Hematopoietic multipotent progenitor cell treated with erythropoietin and hydrocortisone succinate and interleukin-3 and kit ligand, for 17 days (in vitro differentiated cells): ENCODE results near the gene SBK3.
"Not testable (repeated sequence)": the region's sequence is repeated elsewhere in the genome, so short reads cannot be mapped to it uniquely, and the experiment has no call there.

ENCODE experiments used
- DNase-seq: peaks from one replicate; pipeline ENCODE4 v3.0.0-alpha.2; 2015; ENCODE audit warnings: low spot score

Gene SBK3

DNA sequence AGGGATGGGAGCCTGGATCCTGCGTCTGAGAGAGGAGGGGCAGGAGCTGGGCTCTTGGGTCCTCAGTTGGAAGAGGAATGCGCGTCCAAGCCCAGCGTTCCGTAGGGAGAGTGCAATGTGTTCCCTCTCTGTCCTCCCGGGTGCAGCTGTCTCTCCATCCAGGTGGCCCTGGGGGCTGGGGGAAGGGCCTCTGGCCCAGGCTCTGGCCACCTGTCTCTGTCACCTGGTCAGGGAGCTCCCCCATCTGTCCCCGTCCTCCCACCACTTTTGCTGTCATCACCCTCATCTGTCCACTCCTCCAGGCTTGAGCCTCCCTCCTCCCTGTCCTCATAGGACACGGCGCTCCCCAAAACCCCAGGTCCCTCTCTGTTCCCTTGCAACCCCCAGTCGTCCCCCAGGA, 4.7 kb downstream of the SBK3 start:
- DNase-seq, result no peak

DNA sequence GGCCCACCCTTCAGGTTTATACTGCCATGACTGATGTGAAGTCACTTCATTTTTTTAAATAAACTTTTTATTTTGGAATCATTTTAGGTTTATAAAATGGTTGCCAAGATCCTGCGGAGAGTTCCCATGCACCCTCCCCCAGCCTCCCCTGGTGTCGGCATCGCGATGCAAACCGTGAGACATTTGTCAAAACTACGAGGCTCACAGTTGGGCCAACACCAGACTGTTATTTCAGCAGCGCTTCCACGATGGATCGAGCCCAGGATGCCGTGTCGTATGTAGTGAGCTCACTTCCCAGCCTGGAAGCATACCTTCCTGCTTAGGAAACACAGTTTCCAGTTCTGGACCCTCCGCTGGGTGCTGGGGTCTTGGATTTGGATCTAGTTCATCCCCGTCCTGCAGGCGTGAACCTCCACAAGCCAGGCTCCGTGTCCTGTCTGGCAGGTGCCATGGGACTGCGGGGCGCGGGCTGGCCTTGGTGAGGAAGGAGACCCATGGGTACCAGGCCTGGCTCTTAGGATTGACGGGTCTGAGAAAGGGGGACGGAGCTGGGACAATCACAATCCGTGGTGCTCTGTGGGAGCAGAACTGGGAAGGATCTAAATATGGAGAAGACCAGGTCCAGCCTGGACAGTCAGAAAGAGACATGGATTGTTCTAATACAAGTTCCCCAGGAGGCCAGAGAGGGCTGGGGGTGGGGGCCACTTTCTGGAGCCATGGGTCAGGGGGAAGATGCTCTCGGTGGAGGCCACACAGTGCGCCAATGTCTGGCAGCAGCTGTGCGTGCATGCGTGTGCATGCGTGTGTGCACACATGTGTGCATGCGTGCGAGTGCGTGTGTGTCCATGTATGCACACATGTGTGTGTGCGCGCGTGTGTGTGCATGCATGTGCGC, 6.0 kb downstream of the SBK3 start:
- DNase-seq, result no peak

DNA sequence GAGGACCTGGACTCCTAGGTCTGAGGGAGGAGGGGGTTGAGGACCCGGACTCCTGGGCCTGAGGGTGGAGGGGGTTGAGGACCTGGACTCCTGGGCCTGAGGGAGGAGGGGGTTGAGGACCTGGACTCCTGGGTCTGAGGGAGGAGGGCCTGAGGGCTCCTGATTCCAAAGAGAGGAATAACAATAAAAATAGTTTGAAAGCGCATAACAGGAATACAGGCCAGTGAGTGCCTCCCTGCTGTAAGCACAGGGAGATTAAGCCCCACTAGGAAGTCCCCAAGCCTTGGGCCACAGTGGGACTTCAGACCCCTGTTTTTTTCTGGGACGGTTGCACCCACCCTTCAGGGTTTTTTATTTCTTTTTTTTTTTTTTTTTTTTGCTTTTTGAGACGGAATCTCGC, 7.2 kb downstream of the SBK3 start:
- no peak for DNase-seq

DNA sequence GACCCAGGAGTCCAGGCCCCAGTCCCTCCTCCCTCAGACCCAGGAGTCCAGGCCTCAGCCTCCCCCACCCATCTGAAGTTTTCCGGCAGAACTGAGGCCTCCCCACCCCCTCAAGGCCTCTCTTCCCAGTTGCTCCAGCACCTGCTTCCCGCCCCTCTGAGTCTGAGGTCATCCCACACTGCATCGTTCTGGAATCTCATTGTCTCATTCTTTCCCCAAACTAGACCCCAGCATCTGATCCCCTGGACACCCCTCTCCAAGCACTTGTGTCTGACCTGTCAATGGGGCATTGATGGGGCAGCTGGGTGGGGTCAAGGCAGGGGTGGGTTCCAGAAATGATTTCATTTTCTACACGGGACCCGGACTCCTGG, 7.6 kb downstream of the SBK3 start:
- no peak for DNase-seq

DNA sequence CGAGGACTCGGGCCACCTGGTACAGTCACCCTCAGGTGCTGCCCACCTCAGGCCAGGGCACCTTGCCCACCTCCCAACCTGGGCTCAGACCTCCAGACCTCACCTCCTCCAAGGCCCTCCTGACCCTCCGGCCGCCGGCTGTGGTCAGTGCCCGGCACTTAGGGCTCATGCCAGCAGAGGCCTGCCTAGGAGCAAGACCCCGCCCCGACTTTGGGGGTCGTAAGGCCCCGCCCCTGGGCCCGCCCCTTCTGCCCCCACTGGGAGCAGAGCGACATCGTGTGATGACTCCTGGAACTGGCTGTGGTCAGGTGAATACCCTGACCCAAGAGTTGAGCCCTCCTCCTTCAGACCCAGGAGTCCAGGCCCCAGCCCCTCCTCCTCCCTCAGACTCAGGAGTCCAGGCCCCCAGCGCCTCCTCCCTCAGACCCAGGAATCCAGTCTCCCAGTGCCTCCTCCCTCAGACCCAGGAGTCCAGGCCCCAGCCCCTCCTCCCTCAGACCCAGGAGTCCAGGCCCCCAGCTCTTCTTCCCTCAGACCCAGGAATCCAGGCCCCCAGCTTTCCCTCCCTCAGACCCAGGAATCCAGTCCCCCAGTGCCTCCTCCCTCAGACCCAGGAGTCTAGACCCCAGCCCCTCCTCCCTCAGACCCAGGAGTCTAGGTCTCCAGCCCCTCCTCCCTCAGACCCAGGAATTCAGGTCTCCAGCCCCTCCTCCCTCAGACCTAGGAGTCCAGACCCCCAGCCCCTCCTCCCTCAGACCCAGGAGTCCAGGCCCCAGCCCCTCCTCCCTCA, 8.2 kb downstream of the SBK3 start, which contains the start of gene SBK2:
TSS of gene SBK2 (minus strand) at position 183 of the 790 bp plus-strand sequence. CDS start 839 bp downstream, outside the sequence.
- DNase-seq, result no peak

DNA sequence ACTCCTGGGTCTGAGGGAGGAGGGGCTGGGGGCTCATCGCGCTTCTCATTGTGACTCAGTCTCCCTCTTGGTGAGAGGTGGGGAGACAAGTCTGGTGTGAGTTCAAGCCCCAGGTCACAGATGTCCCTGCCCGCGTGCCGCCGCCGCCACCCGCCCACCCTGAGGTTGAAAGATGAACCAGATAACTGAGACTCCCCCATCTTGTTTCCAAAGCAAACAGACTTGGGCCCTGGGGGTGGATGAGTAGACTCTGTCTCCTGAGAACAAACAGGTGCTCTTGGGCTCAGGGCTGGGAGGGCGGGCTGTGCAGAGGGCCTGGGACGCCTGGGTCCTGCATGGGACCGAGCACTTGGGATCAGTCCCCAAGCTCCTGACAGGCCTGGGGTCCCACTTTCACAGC, 9.0 kb downstream of the SBK3 start:
- no peak for DNase-seq

DNA sequence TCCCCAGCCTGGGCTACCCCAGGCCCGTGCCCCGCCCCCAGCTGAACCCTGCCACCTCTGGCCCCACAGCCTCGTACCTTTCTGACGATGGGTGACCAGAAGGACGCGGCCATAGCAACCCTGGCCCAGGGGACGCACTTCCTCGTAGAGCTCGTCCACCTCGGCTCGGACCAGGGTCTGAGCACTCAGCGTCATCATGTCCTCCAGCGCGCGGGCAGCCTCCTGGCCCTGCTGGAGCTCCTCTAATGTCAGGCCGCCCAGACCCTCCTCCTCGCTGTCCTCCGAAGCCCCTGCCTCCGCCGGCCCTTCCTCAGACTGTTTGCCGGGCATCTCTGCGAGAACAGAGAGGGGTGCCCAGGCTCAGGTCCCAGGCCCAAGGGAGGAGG, 9.4 kb downstream of the SBK3 start:
- DNase-seq, result no peak

DNA sequence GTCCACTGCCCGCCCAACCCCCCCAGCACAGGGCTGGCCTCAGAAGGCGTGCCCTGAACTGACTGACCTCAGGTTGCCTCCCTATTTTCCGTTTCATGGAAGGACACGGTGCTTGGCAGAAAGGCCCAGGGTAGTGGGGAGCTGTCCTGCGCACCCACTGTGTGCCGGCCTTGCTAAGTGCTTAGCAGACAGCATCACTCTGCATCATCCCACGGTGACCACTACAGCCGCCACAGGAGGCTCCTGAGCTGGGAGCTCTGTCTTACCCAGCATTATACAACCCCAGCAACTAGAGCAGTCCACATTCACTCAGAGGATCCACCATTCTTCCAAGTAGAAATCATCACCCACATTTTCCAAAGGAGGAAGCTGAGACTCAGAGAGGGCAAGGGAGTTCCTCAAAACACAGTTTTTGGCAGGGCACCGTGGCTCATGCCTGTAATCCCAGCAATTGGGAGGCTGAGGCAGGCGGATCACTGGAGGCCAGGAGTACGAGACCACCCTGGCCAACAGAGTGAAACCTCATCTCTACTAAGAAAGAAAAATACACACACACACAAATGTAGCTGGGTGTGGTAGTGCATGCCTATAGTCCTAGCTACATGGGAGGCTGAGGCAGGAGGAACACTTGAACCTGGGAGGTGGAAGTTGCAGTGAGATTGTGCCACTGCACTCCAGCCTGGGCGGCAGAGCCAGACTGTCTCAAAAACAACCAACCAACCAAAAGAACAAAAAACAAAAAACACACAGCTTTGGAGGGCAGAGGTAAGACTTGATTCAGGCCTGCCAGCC, 10.0 kb downstream of the SBK3 start:
- no peak for DNase-seq

DNA sequence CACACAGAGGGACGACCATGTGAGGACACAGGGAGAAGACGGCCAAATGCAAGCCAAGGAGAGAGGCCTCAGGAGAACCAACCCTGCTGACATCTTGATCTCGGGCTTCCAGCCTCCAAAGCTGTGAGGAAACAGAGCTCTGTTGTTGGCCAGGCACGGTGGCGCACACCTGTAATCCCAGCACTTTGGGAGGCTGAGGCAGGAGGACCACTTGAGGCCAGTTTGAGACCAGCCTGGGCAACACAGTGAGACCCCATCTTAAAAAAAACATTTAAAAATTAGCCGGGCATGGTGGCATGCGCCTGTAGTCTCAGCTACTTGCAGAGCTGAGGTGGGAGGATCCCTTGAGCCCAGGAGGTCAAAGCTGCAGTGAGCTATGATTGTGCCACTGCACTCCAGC, 11.1 kb downstream of the SBK3 start:
- DNase-seq, result not testable (repeated sequence)

DNA sequence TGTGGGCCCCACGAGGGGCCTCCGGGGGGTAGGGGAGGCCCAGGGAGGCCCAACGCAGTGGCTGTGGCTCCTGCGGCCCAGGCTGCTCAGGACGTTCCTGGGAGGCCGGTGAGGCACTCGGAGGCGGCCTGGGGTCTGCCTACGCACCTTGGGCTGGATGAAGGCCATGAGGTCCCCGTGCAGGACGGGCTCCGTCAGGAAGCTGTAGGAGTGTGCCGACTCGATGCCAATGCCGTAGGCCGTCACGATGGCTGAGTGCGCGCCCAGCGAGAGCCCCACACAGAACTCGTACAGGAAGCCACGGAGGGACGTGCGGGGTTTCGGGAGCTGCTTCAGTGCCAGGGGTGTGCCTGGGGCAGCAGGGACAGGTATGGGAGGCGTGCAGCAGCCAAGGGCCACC, 14.3 kb downstream of the SBK3 start:
- DNase-seq, result no peak

DNA sequence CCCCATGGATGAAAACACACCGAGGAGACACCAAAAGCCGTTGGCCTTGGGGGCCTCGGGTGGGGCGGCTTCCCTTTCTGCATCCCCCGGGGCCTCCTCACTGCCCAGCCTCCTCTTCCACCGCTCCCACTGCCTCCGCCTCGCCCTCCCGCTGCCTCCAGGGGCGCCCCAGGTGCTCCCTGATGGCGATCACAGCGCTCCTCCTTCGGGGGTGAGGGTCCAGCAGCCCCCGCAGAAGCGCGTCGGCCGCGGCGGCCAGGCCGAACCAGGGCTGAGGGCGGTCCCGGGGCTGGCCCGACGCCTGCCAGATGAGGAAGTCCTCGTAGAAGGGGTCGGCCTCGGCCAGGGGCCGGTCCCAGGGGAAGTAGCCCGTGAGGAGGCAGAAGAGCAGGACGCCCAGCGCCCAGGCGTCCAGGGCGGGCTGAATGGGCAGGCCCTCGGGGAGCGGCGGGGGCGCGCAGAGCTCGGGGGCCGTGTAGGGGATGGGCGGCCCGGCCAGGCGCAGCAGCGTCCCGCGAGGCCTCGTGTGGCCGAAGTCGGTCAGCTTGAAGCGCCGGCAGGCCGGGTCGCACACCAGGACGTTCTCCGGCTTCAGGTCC, 15.6 kb downstream of the SBK3 start:
- DNase-seq, result no peak

DNA sequence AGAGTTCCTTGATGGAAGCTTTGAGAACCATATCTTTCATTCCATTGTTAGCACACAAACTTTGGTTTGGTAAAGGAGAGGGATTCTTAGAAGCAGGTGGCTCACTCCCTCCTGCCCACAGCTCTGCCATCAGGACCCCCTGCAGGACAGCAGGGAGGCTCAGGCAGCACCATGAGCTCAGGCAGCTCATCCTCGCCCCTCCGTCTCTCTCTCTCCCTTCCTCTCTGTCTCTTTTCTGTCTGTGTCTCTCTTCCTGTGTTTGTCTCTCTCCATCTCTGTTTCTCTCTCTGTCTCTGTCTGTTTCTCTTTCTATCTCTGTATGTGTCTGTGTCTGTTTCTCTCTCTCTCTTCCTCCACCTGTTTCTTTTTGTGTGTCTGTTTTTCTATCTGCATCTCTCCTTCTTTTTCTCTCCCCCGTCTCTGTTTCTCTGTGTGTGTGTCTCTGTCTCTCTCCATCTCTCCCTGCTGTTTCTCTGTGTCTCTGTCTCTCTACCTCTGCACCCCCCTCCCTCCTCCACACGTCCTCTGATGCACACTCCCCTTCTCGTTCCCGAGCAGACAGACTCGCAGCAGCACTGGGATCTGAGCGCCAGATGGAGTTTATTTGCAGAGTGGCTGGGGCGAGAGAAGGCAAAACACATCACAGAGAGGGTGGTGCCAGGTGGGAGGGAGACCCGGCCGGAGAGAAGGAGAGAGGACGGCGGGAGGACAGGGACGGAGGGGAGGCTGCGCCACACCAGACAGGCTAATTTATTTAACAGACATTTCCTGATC, 17.1 kb downstream of the SBK3 start:
- DNase-seq, result no peak

DNA sequence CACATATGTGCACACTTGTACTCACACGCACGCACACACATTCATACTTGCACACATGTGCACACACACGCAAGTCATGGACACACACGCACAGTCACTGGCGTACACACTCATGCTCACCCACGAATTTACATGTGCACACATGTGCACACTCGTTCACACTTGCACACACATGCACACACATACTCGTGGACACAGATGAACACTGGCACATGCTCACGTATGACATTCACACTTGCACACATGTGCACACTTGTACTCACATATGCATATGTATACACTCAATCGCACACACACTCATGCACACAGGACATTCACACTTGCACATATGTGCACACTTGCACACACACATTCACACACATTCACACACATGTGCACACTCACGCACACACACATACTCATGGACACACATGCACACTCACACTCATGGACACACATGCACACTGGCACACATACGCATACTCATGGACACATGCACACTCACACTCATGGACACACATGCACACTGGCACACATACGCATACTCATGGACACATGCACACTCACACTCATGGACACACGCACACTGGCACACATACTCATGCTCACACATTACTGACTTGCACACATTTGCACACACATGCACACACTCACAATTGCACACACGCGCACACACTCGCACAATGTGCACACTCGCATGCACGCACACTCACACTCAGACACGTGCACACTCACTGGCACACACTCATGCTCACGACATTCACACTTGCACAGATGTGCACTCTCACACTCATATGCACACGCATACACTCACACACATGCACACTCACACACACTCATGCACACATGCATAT, 17.9 kb downstream of the SBK3 start:
- no peak for DNase-seq

DNA sequence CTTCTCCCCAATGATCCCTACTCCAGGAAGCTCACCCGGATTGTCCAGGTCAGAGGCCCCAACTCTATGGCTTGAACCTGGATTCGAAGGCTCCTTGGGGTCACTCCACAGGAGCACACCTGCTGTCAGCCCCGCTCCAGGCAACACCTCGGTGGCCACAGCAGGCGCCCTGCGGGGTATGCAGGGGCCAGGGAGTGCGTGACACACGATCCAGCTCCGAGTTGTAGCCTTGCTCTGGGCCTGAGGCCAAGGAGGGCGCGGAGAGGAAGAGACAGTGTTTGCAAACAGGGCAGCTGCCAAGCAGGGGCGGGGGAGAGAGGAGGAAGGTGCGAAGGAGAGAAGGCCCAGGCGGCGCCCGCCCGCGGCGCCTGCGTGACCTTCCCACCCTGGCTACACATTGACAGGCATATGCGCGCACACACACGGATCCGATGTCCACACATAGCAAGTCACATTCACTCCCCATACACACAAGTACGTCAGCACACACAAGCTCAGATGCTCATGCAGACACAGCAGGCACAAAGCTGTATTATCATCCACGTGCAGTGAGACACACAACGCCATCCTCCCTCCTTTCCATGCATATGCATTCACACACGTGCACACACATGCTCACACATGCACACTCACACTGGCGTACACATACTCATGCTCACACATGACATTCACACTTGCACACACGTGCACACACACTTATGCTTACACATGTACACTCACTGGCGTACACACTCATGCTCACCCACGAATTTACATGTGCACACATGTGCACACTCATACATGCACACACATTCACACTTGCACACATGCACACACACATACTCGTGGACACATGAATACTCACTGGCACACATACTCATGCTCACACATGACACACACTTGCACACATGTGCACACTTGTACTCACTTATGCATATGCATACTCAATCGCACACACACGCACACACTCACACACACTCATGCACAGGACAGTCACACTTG, 18.8 kb downstream of the SBK3 start:
- DNase-seq, result no peak

DNA sequence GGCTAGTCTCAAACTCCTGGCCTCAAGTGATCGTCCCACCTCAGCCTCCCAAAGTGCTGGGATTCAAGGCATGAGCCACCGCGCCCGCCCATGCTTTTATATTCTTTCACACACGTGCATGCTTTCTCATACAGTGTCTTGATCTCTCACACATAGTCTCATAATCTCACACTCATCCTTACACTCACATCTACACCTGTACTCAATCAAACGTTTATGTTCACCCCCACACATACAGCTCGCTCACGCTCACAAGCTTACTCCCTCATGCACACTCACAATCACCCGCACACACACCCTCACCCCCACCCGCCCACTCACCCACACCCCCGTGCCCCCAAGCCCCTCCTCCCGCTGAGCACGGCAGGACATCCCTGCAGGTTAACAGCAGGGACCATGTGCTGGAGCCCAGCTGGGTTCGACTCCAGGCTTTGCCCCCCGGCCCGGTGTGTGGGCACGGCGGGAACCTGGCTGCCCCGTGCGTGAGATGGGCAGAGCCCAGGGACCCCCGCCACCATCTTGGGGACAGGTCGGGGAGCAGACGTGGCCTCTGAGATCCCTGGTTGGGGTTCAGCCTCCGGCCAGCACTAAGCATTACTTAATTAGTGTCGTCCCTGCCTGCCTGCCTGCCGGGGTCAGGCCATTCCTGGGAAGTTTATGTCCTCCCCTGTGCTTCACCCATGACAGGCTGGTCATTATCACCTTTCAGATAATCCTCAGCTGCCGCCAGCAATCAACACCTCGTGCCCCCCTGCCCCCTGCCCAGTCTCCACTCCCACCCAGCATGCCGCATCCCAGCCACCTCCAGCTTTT, 19.8 kb downstream of the SBK3 start:
- no peak for DNase-seq

DNA sequence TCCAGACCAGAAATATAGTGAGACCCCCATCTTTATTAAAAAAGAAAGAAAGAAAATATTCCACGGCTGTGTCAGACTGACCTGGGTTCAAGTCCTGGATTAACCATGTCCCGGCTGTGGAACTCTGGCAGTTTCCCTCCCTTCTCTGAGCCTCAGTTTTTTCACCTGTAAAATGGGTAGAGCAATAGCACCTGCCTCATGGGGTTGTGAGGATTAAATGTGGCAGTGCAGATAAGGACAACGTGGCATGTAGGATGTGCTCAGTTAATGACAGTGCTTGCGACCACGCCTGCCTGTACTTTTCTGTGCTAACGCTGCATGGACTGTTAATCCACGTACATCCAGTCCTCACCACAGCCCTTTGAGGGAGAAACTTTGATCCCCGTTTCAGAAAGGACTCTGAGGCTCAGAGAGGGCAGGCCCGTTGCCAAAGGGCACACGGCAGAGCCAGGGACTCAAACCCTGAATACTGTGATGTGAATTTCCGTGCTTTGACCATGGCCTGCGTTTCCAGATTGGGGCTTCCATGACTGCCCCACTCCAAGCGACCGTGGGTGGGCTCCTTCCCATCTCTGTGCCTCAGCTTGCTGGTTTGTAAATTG, 24.6 kb downstream of the SBK3 start:
- DNase-seq, result no peak

DNA sequence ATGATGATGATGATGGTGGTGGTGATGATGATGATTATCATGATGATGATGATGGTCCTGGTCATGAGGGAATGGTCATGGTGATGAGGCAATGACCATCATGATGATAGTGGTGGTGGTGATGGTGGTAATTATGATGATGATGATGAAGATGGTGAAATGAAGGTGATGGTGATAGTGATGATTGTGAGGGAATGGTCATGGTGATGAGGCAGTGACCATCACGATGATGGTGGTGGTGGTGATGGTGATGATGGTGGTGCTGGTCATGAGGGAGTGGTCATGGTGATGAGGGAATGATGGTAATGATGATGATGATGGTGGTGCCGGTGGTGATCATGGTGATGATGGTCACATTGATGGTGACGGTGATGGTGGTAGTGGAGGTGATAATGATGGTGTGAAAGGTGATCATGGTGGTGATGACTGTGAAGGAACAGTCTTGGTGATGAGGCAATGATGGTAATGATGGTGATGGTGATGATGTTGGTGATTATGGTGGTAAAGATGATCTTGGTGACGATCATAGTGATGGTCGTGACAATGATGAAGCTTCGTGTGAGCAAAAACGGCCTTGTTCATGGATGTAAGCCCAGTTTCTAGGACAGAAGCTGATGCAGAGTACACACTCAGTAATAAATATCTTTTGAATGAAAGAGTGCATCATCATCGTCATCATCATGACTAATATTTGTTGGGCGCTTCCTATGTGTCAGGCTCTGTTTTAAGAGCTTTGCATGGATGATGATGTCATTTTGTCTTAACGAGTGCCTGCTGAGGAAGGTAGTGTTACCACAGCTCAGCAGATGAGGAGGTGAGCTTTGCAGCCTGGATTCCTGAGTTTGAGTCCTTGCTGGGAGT, 25.7 kb downstream of the SBK3 start:
- no peak for DNase-seq
